Vagina (tissue), 2 donors: ENCODE results near the gene RHOBTB3.

Experiments used
- POLR2A ChIP-seq, 2 donors: fragments of 450-650 bp; IDR thresholded peaks; one replicate each; pipeline ENCODE4 v1.6.1; 2017; ENCODE audit warnings: antibody characterized with exemption in 2 of 2, mild to moderate bottlenecking in 2 of 2, moderate library complexity in 2 of 2
- TF ChIP-seq, protein P1 (sequence below), 3 experiments: fragments of 450-650 bp in 2 of 3; fragments of 200-600 bp in 1 of 3; sonication (generic) in 1 of 3; IDR thresholded peaks; one replicate each; pipeline ENCODE4 v1.5.1; 2017 to 2019; ENCODE audit warnings: antibody characterized with exemption in 3 of 3, mild to moderate bottlenecking in 2 of 3, moderate library complexity in 2 of 3

DNA sequence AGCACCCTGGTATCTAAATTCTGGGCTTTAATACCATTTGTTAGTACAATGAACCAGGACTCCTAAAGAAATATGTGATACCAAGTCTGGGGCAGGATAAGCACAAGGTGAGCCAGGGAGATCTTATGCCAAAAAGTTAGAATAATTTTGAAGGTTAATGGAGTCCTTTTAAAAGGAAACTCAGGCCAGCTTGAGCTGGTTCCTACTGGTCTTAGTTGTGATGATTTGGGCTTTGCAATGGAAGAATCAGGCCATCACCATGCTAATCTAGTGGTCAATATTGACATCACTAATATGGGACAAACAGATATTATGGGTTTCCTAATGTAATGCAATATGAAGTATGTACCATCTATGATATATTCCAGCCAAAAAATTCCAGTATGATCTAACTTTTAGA is 40.8 kb upstream of the RHOBTB3 start:
- TF ChIP-seq, protein P1, sequence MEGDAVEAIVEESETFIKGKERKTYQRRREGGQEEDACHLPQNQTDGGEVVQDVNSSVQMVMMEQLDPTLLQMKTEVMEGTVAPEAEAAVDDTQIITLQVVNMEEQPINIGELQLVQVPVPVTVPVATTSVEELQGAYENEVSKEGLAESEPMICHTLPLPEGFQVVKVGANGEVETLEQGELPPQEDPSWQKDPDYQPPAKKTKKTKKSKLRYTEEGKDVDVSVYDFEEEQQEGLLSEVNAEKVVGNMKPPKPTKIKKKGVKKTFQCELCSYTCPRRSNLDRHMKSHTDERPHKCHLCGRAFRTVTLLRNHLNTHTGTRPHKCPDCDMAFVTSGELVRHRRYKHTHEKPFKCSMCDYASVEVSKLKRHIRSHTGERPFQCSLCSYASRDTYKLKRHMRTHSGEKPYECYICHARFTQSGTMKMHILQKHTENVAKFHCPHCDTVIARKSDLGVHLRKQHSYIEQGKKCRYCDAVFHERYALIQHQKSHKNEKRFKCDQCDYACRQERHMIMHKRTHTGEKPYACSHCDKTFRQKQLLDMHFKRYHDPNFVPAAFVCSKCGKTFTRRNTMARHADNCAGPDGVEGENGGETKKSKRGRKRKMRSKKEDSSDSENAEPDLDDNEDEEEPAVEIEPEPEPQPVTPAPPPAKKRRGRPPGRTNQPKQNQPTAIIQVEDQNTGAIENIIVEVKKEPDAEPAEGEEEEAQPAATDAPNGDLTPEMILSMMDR (IDR thresholded peaks at IDR 0.05) = no peak
- TF ChIP-seq POLR2A (IDR thresholded peaks at IDR 0.05) = no peak
